Islet of Langerhans (tissue), 1 donor: ENCODE data around the gene HMGN5.

Experiments used
- FAIRE-seq: peaks from one replicate; lab custom pipeline; 2011; peaks lifted over from hg19 to GRCh38; lab: Jason Lieb, UNC

The HMGN5 gene, protein sequence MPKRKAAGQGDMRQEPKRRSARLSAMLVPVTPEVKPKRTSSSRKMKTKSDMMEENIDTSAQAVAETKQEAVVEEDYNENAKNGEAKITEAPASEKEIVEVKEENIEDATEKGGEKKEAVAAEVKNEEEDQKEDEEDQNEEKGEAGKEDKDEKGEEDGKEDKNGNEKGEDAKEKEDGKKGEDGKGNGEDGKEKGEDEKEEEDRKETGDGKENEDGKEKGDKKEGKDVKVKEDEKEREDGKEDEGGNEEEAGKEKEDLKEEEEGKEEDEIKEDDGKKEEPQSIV

DNA sequence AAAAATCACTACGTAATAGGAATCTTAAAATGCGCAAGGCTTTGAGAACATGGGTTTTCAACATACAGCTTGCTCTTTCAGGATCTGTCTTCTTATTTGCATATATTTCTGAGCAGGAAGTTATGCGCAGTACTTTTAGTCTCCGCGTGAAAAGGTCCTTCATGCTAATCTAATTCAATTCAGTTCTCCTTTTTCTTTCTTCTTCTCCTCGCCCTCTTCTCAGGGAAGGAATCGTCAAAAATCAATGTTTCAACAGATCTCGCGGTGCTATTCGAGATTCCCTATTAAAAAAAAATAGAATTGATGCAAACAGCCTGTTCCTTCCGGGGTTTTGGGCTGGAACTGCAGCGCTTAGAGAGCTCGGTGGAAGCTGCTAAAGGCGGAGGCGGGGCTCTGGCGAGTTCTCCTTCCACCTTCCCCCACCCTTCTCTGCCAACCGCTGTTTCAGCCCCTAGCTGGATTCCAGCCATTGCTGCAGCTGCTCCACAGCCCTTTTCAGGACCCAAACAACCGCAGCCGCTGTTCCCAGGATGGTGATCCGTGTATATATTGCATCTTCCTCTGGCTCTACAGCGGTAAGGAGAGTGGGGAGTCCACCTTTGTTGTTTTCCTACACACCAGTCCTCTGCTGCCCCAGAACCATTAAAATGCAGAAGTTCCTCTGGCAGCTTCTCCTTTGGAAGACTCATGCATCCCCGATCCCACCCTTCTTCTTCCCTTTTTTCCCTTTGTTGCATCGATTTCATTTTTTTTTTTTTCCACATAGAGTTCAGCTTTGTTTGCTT lies at the start of gene HMGN5, which contains the start of gene SH3BGRL:
TSS of gene HMGN5 (minus strand) at position 243 of the 785 bp plus-strand sequence. CDS start 80,364 bp downstream, outside the sequence.
TSS of gene SH3BGRL (plus strand) at position 432 of the 785 bp plus-strand sequence. CDS start at position 531, 99 bp downstream.
- peak; percentile 55 for FAIRE-seq

DNA sequence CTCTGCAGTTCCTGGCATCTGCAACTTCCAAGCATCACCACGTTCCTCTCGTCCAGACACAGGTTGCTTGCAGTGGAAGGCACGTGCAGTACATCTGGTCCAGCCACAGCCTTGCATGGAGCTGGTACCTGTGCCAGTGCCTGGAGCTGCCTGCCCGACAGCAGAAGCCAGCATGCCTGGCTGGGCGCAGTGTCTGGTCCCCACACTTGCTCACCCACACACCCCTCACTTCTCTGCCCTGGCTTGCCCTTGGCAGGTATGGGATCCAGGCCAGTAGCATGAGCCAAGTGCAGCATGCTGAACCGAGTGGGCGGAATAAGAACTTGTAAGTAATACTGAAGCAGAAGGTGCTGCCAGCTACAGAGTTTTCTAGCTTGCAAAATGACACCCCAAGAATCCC lies 40.0 kb upstream of the HMGN5 start:
- no peak for FAIRE-seq

DNA sequence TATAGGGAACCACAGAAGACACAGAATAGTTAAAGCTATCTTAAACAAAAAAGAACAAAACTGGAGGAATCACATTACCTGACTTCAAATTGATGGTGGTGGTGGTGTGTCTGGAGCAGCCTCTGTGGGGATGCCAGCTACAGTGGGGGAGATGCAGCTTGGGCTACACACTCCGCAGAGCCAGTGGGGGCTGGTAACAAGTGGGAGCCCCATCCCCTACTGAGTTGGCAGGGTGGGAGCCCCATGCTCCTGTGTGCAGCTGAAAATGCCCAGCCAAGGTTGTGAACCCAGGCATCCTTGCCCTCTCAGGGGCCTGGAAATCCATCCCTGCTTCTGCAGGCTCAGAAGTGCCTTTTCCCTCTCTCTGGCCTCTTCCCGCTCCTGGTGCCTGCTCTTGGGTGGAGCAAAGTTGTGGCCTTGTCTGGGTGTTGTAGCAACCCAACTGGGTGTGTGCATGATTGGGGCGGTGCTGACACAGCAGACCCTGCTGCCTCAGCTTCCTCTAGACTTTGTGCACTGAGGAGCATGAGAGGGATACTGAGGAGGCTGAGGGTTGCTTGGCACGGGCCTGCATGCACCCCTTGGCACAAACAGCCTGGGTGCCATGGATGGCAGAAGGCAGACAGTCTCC lies 39.1 kb upstream of the HMGN5 start:
- no peak for FAIRE-seq

DNA sequence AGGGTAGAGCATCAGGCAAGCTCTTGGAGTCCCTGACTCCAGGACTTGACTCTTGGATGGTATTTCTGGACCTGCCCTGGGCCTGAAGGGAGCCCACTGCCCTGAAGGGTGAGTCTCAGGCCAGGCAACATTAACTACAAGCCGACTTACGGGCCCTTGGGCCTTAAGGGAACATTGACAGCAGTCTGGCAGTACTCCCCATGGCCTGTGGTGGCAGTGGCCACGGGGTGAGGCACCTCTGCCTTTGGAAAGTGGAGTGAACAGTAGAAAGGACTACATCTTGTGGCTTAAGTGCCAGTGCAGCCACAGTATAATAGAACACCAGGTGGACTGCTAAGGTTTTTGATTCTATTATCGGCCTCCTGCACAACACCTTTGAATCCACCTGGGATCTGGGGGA lies 36.5 kb upstream of the HMGN5 start:
- no peak for FAIRE-seq

DNA sequence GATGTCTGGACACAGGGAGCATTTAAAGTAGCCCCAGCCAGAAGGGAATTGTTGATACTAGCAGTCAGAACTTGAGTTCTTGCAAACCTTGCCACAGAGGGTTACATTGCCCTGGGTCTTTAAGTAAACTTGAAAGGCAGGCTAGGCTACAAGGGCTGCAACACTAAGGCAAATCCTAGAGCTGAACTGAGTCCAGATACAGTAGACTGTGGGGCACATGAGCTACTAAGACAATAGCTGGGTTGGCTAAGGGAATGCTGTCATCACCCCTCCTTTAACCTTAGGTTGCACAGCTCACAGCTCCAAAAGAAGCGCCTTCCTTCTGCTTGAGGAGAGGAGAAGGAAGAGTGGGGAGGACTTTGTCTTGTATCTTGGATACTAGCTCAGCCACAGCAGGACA lies 35.8 kb upstream of the HMGN5 start:
- FAIRE-seq = no peak

DNA sequence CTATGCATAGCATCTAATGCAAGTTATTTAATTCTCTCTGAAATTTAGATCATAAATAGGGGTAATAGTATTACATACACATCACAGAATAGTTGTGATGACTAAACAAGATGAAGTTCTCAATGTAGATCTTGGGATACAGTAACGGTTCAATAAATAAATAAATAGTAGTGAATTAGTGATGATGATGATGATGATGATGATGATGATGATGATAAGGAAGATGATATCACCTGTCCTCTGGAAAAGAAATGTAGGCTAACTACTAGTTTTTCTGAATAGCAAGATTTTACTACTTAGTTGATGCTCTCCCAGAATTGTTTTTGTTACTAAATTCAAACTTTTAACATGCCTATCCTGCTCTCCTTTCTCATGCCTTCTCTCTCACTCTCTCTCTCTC lies 30.5 kb upstream of the HMGN5 start:
- FAIRE-seq = no peak

DNA sequence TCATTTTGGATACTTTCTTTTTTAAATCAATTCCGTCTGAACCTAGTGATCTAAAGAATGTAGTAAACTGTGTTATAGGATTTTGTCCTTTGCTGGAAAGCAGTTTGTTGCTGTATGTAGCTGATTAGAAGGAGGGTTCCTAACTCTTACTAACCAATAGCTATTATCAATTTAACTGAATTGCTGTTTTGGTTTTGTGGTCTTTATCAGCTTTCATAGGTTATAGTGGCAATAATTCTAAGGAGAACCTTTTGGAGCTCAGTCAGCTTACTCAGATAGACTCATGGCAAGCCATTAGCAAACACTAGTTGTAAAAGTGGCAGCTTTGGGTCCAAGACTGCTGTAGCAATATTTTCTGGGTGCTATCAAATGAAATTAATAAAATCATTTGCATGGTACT lies 29.8 kb upstream of the HMGN5 start:
- FAIRE-seq = no peak

DNA sequence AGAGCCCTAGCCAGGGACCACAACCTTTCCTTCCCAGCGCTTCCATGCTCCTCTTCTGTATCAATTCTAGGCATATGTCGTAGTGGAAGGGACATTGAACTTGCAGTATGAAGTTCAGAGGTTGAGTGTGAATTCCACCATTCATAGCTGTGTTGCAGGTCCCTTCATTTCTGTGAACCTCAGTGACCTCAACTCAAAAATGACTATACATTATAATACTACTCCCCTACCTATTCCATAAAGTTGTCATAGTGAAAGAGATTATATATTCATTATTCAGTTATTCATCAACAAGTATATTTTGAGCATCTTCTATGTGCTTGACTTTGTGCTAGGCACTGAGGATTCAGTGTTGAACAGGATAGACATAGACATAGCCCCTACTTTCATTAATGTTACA lies 28.2 kb upstream of the HMGN5 start:
- no peak for FAIRE-seq

DNA sequence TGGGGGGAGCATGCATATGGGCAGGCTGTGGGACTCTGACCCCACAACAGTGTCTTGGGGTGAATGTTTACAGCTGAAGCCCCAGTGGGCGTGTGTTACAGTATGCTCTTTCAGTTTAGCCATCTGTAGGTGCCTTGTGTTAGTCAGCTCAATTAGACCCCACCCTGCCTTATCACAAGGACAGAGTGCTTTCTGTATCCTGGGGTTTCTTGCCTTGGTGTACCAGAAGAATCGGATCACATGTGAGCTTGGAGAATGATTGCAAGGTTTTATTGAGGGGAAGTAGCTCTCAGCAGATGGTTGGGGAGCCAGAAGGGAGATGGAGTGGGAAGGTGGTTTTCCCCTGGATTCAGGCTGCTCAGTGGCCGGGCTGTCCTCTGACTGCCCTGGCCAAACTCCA lies 27.5 kb upstream of the HMGN5 start:
- FAIRE-seq = no peak

DNA sequence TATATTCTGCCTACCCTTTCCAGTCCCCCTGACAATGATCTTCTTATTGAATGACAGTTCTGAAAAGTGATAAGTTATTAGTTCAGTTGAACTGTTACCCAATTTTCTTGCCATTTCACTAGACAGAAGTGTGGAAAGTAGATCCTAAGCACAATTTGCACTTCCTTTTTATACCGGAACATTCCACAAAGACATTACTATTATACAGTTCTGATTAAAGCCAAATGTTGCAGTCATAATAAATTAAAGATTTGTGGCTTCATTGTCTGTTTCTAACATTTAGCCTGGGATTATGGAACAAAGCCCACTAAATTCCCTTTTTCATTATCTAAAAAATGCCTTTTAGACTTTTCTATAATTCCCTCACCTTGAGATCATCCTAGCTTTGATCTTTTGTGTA lies 14.0 kb upstream of the HMGN5 start:
- peak; percentile 47 for FAIRE-seq

DNA sequence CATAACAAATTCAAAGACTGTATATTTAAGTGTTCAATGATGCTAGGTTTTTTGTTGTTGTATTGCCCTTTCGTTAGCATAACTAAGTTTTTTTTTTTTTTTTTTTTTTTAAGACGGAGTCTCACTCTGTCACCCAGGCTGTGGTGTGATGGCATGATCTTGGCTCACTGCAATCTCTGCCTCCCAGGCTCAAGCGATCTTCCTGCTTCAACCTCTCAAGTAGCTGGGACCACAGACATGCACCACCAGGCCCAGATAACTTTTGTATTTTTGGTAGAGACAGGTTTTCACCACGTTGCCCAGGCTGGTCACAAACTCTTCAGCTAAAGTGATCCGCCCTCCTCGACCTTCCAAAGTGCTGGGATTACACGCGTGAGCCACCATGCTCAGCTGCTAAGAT lies 7.2 kb upstream of the HMGN5 start:
- FAIRE-seq = no peak

DNA sequence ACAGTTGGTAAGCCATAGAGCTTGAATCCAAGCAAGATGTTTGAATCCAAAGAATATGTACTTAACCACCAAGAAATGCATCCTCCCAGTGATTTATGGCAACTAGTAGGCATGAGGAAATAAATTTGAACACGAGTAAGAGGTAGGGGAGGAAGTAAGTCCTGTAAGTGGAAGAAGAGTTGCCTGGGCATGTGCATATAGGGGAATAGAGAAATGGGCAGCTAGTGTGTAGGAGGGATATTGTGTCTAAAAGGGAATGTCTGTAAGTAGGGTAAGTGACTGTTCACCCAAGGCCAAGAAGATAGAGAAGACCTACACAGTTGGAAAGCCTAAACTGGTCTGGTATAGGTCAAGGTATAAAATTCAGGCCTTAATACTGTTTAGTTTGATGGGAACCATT lies 4.8 kb upstream of the HMGN5 start:
- FAIRE-seq = no peak

DNA sequence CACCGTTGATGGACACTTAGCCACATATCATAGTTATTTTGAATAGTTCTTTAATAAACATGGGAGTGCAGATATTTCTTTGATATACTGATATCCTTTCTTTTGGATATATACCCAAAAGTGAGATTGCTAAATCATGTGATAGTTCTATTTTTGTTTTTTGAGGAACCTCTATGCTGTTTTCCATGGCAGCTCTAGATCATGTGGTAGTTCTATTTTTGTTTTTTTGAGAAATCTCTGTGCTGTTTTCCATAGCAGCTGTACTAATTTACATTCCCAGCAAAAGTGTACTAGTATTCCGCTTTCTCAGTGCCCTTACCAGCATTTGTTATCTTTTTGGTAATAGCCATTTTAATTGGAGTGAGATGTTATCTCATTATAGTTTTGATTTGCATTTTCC lies 3.8 kb upstream of the HMGN5 start:
- FAIRE-seq = peak; percentile 76

DNA sequence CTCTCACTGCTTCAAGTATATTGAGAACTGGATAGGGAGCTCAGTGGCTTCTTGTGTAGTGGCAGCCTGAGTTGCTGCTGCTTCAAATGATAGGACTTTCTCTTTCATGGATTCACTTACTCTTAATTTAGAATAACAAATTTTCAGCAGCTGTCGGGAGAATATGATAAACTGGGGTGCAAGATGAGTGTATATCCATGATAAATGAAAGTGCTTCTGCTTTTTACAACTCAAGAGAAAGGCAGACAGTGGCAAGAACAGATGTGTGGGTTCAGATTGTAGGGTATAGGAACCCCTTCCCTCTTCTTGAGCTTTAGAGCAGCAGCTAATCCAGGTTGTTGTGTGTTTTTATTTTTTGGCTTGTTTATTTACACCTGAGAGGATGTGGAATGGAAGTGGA lies 1.2 kb upstream of the HMGN5 start:
- FAIRE-seq = no peak

DNA sequence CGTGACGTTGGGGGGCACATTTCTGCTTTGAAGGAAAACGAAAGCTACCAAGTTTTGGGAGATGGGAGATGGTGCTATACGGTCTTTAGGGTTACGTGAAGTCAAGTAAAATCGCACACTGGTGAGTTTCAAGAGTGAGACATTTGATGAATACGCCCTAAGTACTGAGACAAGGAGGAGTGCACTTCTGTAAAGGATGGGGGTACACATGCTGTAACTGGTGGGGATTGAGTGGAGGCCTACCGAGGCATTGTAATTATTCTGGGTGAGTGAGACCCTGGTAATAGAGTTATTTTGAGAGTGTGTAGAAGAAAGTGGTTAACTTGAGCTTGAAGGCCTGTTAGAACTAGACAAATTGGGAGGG lies 725 bp upstream of the HMGN5 start:
- no peak for FAIRE-seq

DNA sequence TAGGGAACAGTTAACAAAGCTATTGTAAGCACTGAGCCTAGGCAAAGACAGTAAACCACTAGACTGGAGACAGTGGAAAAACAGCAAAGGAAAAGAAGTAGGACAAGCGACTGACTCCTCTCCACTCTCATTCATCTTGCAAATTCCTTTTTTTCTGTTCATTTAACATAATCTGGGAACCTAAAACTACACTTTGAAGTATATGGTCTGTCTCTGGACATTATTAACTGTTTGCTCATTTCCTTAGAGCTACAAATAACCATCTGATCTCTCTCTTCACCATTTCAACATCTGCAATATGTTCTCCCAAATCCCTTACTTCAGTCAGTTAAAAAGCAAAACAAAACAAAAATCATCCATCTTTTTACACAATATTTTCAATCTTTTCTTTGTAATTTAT lies 642 bp downstream of the HMGN5 start:
- FAIRE-seq = no peak

DNA sequence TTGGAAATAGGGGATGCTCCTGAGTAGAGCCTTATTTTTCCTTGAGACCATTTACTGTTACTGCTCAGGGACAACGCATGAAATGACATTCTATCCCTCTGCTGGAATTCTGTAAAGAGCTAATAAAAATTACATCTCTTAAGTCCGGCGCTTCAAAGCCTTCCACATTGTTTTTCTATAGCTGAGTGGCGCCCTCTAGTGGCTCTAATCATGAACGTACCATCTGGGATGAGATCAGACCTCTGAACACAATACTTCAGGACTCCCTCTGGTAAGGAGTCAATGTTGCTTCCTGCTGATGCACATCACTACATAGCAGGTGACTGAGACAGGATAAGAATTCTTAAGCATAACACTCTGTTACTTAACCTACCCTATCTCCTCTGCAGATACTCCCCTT lies 6.0 kb downstream of the HMGN5 start:
- FAIRE-seq = no peak

DNA sequence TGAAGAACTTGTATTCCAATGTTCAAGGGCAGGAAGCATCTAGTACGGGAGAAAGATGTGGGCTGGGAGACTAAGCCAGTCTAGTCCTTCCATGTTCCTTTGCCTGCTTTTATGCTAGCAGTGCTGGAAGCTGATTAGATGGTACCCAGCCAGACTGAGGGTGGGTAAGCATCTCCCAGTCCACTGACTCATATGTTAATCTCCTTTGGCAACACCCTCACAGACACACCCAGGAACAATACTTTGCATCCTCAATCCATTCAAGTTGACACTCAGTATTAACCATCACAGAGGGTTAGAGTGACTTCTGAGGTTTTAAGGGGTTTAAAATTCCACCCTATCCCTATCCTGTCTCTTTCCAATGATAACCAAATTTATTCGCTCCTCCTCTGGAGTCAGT lies 6.5 kb downstream of the HMGN5 start:
- FAIRE-seq = no peak

DNA sequence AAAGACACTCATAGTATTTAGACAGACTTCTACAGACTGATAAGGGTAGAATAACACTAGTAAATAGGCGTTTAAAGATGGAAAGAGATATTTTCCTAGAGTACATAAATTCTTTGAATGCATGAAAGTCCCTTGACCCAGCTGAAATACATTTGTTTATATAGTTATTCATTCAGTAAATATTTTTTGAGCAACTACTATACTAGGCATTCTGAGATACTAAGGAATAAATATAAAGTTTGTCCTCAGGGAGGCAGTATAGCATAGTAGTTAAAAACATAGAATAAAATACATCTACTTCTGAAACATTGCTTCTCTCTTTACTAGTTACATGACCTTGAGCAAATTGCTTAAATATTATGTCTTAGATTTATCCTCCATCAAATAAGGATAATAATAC lies 27.4 kb downstream of the HMGN5 start:
- FAIRE-seq = peak; percentile 94

DNA sequence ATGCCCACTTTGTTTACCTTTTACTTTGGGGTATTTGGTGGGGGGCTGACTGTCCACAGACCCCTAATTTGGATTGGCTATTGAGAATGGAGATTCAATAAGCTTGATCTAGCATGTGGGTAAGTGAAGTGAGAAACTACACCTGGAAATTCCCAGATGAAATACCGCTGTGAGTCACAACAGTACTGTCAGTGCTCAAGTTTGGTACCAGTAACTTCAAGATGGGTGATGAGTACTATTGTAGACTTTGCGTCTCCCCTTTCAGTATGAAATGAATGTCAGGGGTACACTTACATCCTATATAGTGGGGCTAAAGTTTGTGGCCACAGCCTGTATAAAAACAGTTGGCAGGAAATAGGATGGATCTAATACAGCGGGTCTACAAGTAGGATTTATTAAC lies 33.3 kb downstream of the HMGN5 start:
- no peak for FAIRE-seq

DNA sequence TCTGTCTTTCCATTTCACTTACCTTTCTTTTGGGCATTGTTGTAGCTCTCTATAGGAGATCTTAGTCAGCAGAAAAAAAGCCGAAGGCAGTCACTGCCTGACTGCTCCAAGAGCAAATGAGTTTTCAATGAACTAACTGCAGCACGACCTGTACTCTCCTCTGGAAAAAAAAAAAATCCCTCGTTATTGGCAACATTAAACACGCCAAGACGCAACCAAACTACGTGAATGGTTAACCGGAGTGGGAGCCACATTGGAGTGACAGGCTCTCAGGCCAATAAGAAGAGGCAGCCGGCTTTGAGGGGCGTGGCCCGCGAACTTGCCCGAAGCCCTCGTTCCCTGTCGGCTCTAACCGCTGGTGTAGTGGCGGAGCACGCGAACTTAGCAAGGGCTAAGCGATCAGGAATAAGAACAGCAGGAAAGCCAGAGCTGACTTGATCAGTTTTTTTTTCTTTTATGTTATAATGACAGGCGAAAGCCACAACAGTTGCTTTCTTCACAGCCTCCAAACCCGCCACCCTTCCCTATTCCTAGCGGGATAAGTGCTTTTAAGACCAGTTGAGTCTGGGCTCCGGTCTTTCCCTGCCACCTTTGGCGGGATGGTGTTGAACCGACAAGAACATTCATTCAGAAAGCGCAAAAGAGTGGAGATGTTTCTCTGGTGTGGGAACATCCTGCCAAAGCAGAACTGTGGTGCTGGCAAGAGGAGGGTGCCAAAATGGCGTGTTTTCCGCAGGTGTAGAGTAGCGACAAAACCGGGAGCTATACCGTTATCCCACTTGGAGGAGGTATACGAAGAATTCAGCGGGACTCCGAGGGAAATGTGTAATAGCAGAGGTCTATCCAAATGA lies 80.0 kb downstream of the HMGN5 start:
- FAIRE-seq = peak; percentile 98

DNA sequence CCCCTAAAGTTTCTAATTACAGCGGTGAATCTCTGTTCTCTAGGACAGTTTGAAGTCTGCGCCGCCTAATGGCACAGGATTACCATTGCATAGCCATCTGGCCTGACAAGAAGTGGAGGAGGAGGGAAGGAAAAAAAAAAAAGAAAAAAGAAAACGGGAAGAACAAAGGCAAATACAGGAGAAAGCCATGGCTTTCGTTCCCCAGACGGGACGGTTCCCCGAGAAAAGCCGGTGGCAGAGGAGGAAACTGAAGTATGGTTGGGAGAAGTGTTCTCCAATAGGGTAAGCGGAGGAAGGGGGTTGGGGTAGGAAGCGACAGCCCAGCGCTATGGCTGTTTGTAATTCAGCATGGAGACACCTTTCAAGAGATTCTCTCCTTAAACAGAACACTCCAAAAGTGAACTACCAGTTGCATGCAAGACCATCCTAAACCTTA lies 80.8 kb downstream of the HMGN5 start:
- FAIRE-seq = peak; percentile 79
